K562 (cell line): Measurements from ENCODE around the gene ZFYVE27. TPM values are rescaled to one million over a fixed set of nuclear protein-coding genes. Genes with fewer than 3 reads are reported as not detected.

Source experiments
- ELF1 ChIP-seq: fragments of 200-800 bp; sonication (Bioruptor generic); IDR thresholded peaks from 2 replicates; pipeline ENCODE4 v1.6.1; 2016; ENCODE audit warnings: missing genetic modification characterization, missing compliant biosample characterization
- HIVEP1 ChIP-seq: fragments of 250-450 bp; sonication (Bioruptor Pico); IDR thresholded peaks from 2 replicates; pipeline ENCODE4 v1.4.0; 2020; ENCODE audit warnings: mild to moderate bottlenecking
- HMGN3 ChIP-seq: IDR thresholded peaks from 2 replicates; pipeline ENCODE4 v1.6.1; 2011; ENCODE audit warnings: borderline replicate concordance, low read depth, mild to moderate bottlenecking, mixed read lengths, low read length; ENCODE audit not compliant: insufficient read length; ENCODE audit errors: extremely low read depth
- ILK ChIP-seq: fragments of 450-650 bp; IDR thresholded peaks from 2 replicates; pipeline ENCODE4 v1.6.1; 2016; ENCODE audit warnings: missing genetic modification characterization, low read depth, mild to moderate bottlenecking, missing compliant biosample characterization, moderate library complexity, borderline replicate concordance
- JUND ChIP-seq, 2 experiments: IDR thresholded peaks; 2 replicates in 1 of 2; 3 replicates in 1 of 2; pipeline ENCODE4 v1.6.1; 2011; ENCODE audit warnings: borderline replicate concordance in 2 of 2, low read depth in 2 of 2, low read length in 2 of 2, improper control_type of control experiment in 1 of 2, missing biosample characterization in 1 of 2, missing genetic modification characterization in 1 of 2, missing genetic modification reagents in 1 of 2
- MAFK ChIP-seq: IDR thresholded peaks from 2 replicates; pipeline ENCODE4 v1.6.1; 2011; ENCODE audit warnings: low read length, improper control_type of control experiment
- MCM2 ChIP-seq: fragments of 450-650 bp; IDR thresholded peaks from 2 replicates; pipeline ENCODE4 v1.6.1; 2017; ENCODE audit warnings: low read depth, mild to moderate bottlenecking
- NFIC ChIP-seq: fragments of 450-650 bp; IDR thresholded peaks from 2 replicates; pipeline ENCODE4 v1.6.1; 2017; ENCODE audit warnings: mild to moderate bottlenecking, inconsistent platforms
- SAFB ChIP-seq: fragments of 200-400 bp; formaldehyde crosslinking; IDR thresholded peaks from 2 replicates; pipeline ENCODE4 v1.6.1; 2017; ENCODE audit warnings: low read depth, low read length, borderline replicate concordance
- SAFB2 ChIP-seq: fragments of 200-400 bp; formaldehyde crosslinking; IDR thresholded peaks from 2 replicates; pipeline ENCODE4 v1.6.1; 2018; ENCODE audit warnings: borderline replicate concordance, low read length, low read depth, moderate library complexity; ENCODE audit not compliant: severe bottlenecking
- SMAD2 ChIP-seq: fragments of 150-350 bp; IDR thresholded peaks from 2 replicates; pipeline ENCODE4 v1.6.1; 2014; ENCODE audit warnings: low read depth, mild to moderate bottlenecking, low read length
- SMAD3 ChIP-seq: fragments of 450-650 bp; formaldehyde crosslinking; conservative IDR thresholded peaks from 2 replicates; pipeline ENCODE4 v1.4.0; 2020; ENCODE audit warnings: mild to moderate bottlenecking
- SP2 ChIP-seq: IDR thresholded peaks from 2 replicates; pipeline ENCODE4 v1.6.1; 2011; ENCODE audit warnings: mild to moderate bottlenecking, low read depth, low read length, moderate library complexity; ENCODE audit not compliant: poor library complexity, severe bottlenecking; ENCODE audit errors: extremely low read depth
- TAF1 ChIP-seq: IDR thresholded peaks from 2 replicates; pipeline ENCODE4 v1.6.1; 2011; ENCODE audit warnings: mild to moderate bottlenecking, low read length, moderate library complexity; ENCODE audit not compliant: insufficient read depth, control insufficient read depth, severe bottlenecking; ENCODE audit errors: extremely low read depth
- ZFP30 ChIP-seq: fragments of 250-450 bp; sonication (Bioruptor Pico); IDR thresholded peaks from 2 replicates; pipeline ENCODE4 v1.8.0; 2022; ENCODE audit warnings: moderate library complexity, mild to moderate bottlenecking, inconsistent platforms, borderline replicate concordance
- ZNF217 ChIP-seq: sonication (generic); formaldehyde crosslinking; IDR thresholded peaks from 2 replicates; pipeline ENCODE4 v1.8.0; 2022; ENCODE audit warnings: mild to moderate bottlenecking, missing genetic modification reagents
- ZNF511 ChIP-seq: sonication (generic); formaldehyde crosslinking; IDR thresholded peaks from 2 replicates; pipeline ENCODE4 v1.8.0; 2022; ENCODE audit warnings: mild to moderate bottlenecking, missing genetic modification reagents
- ZNF551 ChIP-seq: fragments of 250-450 bp; sonication (Bioruptor Pico); IDR thresholded peaks from 2 replicates; pipeline ENCODE4 v1.5.0; 2021; ENCODE audit warnings: mild to moderate bottlenecking, moderate library complexity
- ZNF699 ChIP-seq: fragments of 250-450 bp; sonication (Bioruptor Pico); IDR thresholded peaks from 2 replicates; pipeline ENCODE4 v1.8.0; 2021; ENCODE audit warnings: mild to moderate bottlenecking, moderate library complexity; ENCODE audit not compliant: insufficient replicate concordance
- ZSCAN29 ChIP-seq: fragments of 450-650 bp; IDR thresholded peaks from 2 replicates; pipeline ENCODE4 v1.6.1; 2017
- polyA plus RNA-seq, 8 experiments: library from polyadenylated mRNA; depleted of rRNA in 4 of 8; stranded (reverse) in 5 of 8; unstranded in 3 of 8; fragments of >200 nt; fragmentation: Nextera tagmentation in 2 of 8; fragmentation: Illumina TruSeq in 1 of 8; extraction: Ambion mirVana in 2 of 8; extraction: Trizol in 1 of 8; gene quantifications; 2 replicates each; pipeline versions ENCODE4 v1.2.1 to v1.2.3, GENCODE V29; 2011 to 2014; ENCODE audit warnings: inconsistent platforms in 1 of 8, missing spikeins in 1 of 8
- total RNA-seq, 7 experiments: library from RNA; depleted of rRNA in 6 of 7; stranded (reverse); fragments of >200 nt in 6 of 7; fragmentation: Illumina TruSeq in 2 of 7; extraction: Trizol in 2 of 7; gene quantifications; 2 replicates each; pipeline versions ENCODE4 v1.2.1 to v1.2.3, GENCODE V29; 2011 to 2021; ENCODE audit warnings: low replicate concordance in 1 of 7
- TF ChIP-seq, protein P1 (sequence below): sonication (generic); formaldehyde crosslinking; IDR thresholded peaks from 2 replicates; pipeline ENCODE4 v1.8.0; 2022; ENCODE audit warnings: mild to moderate bottlenecking, low read depth, missing genetic modification reagents
- TF ChIP-seq, protein P2 (sequence below), 2 experiments: fragments of 450-650 bp in 1 of 2; IDR thresholded peaks; 2 replicates each; pipeline ENCODE4 v1.6.1; 2011 to 2017; ENCODE audit warnings: low read depth in 2 of 2, antibody characterized with exemption in 1 of 2, borderline replicate concordance in 1 of 2, low read length in 1 of 2, mild to moderate bottlenecking in 1 of 2, mixed read lengths in 1 of 2; ENCODE audit not compliant: control insufficient read depth in 1 of 2
- TF ChIP-seq, protein P3 (sequence below): sonication (generic); formaldehyde crosslinking; IDR thresholded peaks from 2 replicates; pipeline ENCODE4 v1.8.0; 2022; ENCODE audit warnings: mild to moderate bottlenecking, missing genetic modification reagents

ZFYVE27 gene
- total and polyA plus RNA-seq, 9 of the 15 experiments (the other 6 are each of a cell fraction or from before 2014, with no cell fraction given), result 0.81 to 21.9 (median 15.3) TPM

- TF ChIP-seq, protein P1, sequence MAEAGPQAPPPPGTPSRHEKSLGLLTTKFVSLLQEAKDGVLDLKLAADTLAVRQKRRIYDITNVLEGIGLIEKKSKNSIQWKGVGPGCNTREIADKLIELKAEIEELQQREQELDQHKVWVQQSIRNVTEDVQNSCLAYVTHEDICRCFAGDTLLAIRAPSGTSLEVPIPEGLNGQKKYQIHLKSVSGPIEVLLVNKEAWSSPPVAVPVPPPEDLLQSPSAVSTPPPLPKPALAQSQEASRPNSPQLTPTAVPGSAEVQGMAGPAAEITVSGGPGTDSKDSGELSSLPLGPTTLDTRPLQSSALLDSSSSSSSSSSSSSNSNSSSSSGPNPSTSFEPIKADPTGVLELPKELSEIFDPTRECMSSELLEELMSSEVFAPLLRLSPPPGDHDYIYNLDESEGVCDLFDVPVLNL, result no peak
- TF ChIP-seq TAF1 (no peak), SMAD3 (CRISPR knock-in tag) (no peak), HIVEP1 (CRISPR knock-in tag) (0 out of 2 replicates have a peak, but pooled peaks have one; percentile 26), SMAD2 (no peak), ZSCAN29 (no peak), ILK (tag) (no peak), NFIC (no peak), ZNF551 (CRISPR knock-in tag) (no peak), ZNF699 (CRISPR knock-in tag) (no peak), HMGN3 (no peak), SAFB (no peak), ZNF511 (CRISPR knock-in tag) (no peak), MAFK (no peak), ZNF217 (no peak), SP2 (no peak), MCM2 (no peak), JUND (IDR thresholded peaks at IDR 0.05; ENCODE audit: borderline replicate concordance, low read depth, low read length) (0 out of 2 replicates have a peak, but pooled peaks have one; percentile 46), JUND (tag; IDR thresholded peaks at IDR 0.05; ENCODE audit: borderline replicate concordance, low read depth, low read length) (peak; percentile 52; the same call in 1 of the 3 replicates), ZFP30 (CRISPR knock-in tag) (no peak), SAFB2 (no peak), ELF1 (no peak)
- TF ChIP-seq, protein P2, sequence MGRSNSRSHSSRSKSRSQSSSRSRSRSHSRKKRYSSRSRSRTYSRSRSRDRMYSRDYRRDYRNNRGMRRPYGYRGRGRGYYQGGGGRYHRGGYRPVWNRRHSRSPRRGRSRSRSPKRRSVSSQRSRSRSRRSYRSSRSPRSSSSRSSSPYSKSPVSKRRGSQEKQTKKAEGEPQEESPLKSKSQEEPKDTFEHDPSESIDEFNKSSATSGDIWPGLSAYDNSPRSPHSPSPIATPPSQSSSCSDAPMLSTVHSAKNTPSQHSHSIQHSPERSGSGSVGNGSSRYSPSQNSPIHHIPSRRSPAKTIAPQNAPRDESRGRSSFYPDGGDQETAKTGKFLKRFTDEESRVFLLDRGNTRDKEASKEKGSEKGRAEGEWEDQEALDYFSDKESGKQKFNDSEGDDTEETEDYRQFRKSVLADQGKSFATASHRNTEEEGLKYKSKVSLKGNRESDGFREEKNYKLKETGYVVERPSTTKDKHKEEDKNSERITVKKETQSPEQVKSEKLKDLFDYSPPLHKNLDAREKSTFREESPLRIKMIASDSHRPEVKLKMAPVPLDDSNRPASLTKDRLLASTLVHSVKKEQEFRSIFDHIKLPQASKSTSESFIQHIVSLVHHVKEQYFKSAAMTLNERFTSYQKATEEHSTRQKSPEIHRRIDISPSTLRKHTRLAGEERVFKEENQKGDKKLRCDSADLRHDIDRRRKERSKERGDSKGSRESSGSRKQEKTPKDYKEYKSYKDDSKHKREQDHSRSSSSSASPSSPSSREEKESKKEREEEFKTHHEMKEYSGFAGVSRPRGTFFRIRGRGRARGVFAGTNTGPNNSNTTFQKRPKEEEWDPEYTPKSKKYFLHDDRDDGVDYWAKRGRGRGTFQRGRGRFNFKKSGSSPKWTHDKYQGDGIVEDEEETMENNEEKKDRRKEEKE (IDR thresholded peaks at IDR 0.05; ENCODE audit: borderline replicate concordance in 1 of 2, control insufficient read depth in 1 of 2, low read depth in 2 of 2, low read length in 1 of 2), result no peak
- TF ChIP-seq, protein P3, sequence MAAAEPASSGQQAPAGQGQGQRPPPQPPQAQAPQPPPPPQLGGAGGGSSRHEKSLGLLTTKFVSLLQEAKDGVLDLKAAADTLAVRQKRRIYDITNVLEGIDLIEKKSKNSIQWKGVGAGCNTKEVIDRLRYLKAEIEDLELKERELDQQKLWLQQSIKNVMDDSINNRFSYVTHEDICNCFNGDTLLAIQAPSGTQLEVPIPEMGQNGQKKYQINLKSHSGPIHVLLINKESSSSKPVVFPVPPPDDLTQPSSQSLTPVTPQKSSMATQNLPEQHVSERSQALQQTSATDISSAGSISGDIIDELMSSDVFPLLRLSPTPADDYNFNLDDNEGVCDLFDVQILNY (CRISPR knock-in tag), result no peak
Measured at GRCh38 chr10:97689559-97690020, 47.3 kb upstream of the ZFYVE27 start (continued).
